ENCODE measurements around the gene TEX44.

DNA sequence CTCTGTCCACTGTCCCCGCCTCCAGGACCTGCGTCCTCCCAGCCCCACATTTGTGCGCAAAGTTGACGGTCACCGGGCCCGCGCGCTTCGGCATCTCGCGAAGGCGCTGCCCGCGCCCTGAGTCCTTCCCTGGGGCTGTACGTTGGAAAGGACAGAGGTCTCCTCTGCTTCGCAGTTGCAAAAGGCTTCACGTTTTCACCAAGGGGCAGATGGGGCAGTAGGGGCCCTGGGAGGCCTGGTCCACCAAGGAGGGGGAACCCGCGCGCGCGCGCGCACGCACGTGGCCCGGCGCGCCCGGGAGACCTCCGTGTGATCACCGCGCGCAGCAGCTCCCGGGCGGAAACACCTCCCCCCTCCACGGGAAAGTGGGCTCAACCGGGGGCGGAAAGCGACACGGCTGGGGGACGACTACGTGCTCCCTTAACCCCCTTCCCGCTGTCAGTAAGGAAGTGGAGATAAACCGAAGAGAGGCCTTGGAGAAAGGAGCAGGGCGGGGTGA is 21.9 kb downstream of the TEX44 start:
- no peak for TF ChIP-seq EZH2phosphoT487 (IDR thresholded peaks at IDR 0.05; ENCODE audit: borderline replicate concordance)
- no peak for TF ChIP-seq CTCF (conservative IDR thresholded peaks at IDR 0.05; ENCODE audit: low read length)

All from Loucy (cell line).